ENCODE data around the gene LMO3. TPM values are rescaled to one million over a fixed set of nuclear protein-coding genes. Genes with fewer than 3 reads are reported as not detected.

Gene LMO3
- 1,227 TPM for total RNA-seq

DNA sequence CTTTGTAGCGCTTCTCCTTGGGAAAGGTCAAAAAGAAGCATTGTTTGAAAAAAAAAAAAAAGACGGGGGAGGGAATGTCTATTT, at the start of gene LMO3:
LMO3 (minus strand) TSS at position 46 of the 84 bp plus-strand sequence. CDS start 5,302 bp downstream, outside the sequence.
- DNase-seq (ENCODE audit: low spot score in 2 of 2) (no peak), FAIRE-seq (no peak)

DNA sequence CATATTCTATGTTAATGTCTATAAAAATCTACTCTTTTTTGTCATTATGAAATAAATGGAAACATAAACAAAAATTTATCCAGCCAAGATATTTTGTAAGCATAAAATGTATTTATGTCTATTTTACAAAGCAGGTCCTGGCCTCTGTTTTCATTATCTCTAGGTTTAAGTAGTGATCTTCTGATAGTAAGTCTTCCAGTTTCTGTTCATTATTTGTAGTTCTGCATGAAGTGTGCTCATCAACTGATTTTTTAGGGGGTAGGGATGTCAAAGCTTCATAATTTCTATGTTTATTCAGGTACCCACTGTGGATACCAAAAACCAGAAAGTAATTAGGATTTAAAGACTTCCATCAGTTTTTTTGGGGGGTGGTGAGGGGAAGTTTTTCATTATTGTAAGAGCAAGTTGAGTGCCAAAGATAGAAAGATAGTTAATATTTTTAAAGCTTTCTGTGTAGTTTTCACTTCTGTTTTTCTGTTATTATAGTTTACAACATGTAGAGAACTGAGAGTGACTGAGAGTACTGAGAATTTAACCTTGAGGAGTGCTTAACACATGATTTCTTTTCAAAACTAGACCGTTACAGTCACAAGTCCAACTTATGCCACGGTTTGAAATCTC, 30.6 kb upstream of the LMO3 start:
- FAIRE-seq (no peak), DNase-seq (ENCODE audit: low spot score in 2 of 2) (no peak)

DNA sequence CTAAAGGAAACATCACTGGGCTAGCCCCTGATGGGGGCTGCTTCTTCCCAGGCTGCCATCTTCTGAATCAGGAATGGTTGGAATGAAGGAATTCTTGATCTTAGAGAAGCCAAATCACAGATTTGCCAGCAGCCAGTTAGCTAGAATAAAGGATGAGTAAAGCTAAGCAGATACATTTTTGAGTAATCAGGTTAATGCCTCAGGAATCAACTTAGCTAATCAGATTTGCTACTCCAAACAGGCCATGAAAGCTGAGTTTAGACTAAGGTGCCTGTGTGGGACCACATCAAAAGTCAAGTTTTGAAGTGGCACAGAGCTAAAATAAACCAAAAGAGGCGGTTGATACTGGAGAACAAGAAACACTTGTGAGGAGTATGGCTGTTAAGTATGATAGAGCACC, 28.8 kb upstream of the LMO3 start:
- DNase-seq (ENCODE audit: low spot score in 2 of 2) (no peak), FAIRE-seq (no peak)

DNA sequence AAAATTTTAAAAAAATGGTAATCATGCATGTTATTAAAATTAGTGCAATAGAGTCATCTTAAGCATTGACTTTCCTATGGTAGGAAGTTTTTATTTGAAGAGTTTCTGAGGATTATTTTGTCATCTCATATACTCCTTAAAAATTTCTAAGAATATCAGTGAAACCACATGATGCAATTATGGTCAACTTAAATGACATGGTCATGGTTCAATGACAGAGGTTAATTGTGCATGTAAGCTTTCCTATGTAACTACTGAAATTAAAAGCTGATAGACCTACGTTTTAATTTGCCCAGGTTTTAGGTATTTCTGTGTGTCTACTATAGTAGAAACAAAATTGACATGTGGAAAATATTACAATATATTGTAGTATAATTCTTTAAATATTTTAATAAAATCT, 21.0 kb upstream of the LMO3 start:
- DNase-seq (ENCODE audit: low spot score in 2 of 2) (no peak), FAIRE-seq (no peak)

DNA sequence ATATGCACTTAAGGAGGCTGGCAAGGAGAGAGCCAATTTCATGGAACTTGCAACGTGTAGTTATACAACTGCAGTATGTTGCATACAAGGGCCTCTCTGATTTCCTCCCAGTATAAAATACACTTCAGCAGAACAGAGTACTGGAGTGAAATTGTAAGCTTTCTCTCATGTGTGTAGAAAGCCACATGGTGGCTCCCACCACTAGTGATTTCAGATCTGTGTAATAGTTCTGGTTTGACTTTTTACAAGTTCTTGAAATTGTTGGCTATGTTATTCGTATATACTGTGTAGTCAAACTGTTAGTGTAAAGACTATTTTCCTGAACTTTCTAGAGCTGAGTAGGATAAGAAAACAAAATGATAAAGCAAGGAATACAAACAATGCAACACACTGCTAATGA, 16.4 kb upstream of the LMO3 start:
- DNase-seq (ENCODE audit: low spot score in 2 of 2): no peak
- no peak for FAIRE-seq

DNA sequence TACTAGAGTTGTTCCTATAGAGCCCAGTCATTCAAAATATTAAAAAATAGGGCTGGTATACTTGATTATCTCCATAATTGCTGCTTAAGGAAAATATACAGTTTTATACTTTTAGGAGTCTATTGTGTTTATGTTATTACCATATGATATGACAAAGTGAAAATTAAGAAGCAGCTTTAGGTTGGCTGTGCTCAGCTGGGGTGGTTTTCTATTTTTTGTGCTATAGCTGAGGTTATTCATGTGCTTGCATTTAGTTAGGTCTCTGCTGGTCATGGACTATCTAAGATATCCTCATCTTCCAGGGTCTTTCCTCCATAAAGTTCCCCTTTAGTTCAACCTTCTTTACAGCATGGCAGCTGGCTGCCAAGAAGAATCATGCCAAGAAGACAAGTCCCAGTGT, 13.6 kb upstream of the LMO3 start:
- FAIRE-seq: no peak
- no peak for DNase-seq (ENCODE audit: low spot score in 2 of 2)

DNA sequence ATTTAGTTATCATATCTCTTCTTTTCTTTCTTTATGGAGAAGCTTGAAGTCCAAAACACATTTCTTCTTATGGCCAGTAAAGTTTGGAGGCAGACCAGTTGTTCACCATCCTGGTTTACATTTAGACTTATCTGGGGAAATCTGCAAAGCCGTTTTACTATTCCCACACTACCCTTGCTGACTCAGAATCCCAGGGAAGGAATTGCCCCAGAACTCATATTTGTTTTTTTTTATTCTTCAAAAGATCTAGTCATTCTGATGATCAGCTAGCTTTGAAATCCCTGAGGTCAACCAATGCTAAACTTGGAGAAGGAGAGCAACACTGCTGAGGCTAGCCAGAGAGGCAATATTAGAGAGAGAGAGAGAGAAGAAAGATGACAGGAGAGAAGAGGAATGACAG, 12.3 kb upstream of the LMO3 start:
- FAIRE-seq (no peak), DNase-seq (ENCODE audit: low spot score in 2 of 2) (no peak)

DNA sequence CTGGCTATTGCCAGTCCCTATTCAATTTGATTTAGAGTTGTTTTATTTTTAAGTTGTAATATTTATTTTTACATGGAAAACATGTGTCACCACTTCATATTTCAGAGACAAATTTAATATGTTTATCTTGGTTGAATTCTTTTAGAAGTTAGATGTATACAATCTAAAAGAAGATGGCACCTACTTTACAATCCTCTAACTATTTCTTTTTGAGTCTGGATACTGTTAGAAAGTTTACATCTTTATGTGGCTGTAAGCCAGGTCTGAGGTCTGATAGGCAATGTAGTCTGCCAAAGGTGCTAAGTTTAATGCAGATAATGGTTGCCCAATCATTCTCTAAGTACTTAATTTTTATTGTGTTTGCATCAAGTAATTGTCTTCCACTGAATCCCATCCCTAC, 7.2 kb upstream of the LMO3 start:
- no peak for FAIRE-seq

DNA sequence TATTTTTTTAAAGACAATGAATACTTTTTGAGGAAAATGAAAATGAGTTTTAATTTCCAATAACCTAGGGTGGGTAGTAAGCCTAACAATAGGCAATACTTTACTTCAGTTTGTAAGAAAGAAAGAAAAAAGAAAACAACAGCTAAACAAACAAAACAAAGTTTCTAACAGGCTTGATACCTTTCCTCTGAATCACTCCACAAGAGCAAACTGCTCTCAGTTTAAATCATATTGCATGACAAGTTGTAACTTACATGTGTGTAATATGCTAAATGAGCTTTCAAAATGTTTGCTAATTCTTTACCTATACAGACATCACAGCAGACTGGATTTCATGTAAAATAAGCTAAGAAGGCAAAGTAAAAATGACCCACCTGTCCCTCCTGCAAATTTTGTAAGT, 6.7 kb upstream of the LMO3 start:
- DNase-seq (ENCODE audit: low spot score in 2 of 2): no peak
- no peak for FAIRE-seq

More for the DNA sequence above, 7.2 kb upstream of the LMO3 start:
- no peak for DNase-seq (ENCODE audit: low spot score in 2 of 2)

DNA sequence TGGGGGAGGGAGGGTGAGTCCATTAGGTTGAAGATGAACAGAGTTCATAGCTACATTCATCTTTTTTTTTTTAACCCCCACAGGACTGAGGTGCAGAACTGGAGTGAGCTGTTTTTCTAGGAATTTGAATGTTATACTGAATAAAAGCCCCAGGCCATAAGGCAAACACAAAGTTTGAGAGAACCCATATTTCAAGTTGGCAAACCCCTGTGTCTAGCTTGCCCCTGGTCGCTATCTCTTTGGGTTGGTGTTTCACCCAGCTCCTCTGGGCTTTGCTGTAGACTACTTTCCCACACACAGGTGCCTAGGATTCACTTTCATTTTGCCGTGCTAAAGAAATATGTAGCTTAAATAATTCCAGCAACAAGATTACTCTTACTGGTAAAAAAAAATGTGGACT, 5.2 kb upstream of the LMO3 start:
- DNase-seq (ENCODE audit: low spot score in 2 of 2) (no peak), FAIRE-seq (no peak)

DNA sequence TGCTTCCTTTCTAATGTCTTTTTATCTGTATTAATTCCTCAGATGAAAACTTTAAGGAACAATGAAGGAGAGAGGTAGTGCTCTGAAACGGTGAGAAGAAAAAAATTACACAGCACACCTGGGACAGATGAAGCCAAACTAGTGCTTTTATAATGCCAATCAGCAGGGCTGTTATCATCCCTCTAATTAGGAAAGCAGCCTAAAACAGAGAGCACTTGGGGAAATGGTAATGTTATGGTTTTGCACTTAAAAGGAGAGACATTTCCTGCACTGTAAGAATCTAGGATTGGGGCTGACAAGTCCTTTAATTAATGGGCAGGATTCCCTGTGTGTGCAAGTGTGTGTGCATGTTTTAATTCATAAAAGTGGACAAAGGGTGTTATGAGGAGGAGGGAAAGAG, 4.8 kb upstream of the LMO3 start:
- no peak for FAIRE-seq
- no peak for DNase-seq (ENCODE audit: low spot score in 2 of 2)

DNA sequence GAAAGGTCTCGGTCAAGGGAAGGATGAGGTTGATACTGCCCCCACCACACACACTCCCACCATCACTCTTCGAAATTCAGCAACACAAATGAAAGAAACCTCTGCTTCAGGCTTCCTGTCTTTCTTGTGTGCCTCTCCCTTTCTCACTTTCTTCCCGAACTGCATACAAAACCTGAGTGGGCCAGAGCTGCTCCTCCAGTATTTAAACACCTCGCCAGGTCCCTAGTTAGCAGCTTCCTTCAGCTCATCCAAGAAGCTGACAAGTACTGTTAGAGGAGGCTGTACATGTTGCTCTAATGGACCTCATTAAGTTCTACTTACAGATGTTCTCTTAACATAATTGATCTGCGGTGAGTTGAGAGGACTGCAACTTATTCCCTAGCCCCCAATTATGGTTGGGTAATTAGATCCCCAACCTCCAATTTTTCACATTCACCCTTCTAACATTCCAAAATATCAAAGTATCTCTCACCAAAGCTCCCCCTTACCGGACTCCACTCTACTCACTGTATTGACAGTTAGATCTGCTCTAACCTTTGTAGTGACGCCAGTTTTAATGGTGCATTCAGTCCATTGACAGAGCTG, 4.1 kb upstream of the LMO3 start:
- DNase-seq (ENCODE audit: low spot score in 2 of 2) (no peak), FAIRE-seq (no peak)

DNA sequence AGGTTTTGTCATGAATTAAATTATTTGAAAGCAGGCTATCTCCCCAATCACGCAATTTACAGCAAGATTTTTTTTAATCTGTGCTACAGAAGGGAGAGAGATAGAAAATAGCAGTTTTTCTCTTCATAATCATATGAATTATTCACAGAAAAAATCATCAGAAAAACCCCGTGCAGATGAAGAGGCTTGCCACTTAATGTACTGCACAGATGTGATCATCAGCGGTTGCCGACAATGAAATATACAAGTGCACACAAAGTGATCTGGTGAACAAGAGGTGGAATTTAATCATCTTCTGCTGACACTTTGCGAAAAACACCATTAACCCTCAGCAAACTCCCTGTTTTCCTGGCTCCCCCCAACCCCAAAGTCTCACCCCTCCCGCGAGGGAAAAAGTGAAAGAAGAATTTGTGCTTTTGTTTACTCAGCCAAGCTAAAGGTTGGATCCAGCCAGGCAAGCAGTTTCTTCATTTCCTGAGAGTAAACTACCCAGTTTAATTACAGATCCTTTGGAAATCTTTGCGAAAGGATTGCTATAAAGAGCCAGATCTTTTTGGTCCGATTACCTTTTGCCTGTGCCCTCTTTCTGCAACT, 3.1 kb upstream of the LMO3 start:
- FAIRE-seq (no peak), DNase-seq (ENCODE audit: low spot score in 2 of 2) (no peak)

DNA sequence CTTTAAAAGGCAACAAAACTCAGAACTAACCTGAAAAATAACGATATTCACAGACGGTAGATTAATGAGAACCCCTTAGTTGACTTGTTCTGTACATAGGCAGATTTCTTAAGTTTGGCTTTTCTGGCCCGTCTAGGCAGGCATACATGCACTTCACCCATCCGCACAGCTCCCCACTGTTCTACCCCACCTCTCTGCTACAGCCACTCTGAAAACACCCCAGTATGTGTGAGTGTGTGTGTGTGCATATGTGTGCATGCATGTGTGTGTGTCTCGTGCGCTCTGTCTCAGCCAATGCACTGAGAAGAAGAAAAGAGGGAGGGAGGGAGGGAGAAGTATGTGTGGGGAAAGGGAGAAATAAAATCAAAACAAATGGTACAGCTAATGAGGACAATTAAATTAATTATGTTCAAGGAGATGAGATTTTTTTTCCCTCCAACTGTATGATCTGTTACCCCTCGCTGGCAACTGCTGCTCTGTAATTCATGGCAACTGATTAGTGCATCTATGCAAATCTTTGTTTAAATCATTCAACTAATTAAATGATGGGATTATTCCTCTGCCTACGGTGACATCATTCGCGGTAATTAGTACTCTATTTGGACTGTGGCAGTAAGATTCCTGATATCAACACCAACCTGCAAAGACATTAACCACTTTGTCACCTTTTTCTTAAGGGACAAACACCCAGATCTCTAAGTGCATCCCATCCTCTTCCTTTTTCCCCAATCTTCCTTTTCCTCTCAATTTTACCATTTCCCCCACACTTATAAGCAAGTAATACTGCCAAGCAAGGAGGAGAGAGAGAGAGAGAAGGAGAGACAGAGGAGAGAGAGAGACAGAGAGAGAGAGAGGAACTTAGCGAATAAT, 2.2 kb upstream of the LMO3 start:
- no peak for DNase-seq (ENCODE audit: low spot score in 2 of 2)
- no peak for FAIRE-seq

DNA sequence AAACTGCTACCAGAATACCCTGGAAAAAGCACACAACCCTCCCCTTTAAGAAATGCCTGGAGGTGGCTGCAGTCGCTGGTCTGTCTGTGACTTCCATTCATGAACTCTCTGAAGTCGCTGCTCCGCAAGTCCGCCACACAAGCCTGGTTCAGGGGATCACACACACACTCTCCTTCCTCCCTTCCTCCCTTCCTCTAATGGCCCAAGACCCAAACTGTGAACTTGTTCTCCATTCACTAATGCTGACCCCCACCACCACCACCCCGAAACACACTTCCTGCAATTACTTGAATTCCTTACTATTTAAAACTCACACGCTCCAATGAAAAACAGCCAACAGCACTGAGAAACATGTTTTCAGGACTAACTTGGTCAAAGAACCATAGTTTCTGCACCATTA, 1.0 kb upstream of the LMO3 start:
- DNase-seq (ENCODE audit: low spot score in 2 of 2): no peak
- no peak for FAIRE-seq

DNA sequence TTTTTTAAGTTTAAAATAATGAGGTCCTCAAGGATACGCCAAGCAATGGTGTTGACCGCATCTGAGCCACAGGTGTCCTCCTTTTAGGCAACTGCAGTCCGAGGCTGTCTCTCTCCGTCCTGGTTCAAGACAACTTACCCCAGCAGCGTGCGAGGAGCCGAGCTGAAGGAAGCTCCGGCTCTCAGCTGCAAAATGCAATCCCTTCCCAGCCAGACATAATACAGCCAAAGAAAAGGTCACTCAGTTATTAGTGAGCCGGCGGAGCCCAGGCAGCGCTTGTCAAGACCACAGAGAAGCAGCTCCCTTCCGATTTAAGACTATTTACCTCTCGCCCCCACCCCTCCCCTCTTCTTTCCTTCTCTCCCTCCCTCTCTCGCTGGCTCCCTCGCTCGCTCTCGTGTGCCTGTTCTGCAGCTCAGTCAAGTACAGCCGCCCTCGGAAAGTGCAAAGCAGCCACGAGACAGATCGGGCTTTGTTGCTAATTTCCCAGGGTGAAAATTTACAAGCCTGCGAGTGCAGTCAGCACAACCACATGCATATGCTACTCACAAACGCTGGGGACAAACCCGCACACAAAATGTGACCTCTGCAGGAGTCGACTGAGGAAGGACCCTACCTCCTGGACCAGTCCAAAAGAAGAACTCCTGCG, 363 bp upstream of the LMO3 start:
- DNase-seq (ENCODE audit: low spot score in 2 of 2): no peak
- no peak for FAIRE-seq

DNA sequence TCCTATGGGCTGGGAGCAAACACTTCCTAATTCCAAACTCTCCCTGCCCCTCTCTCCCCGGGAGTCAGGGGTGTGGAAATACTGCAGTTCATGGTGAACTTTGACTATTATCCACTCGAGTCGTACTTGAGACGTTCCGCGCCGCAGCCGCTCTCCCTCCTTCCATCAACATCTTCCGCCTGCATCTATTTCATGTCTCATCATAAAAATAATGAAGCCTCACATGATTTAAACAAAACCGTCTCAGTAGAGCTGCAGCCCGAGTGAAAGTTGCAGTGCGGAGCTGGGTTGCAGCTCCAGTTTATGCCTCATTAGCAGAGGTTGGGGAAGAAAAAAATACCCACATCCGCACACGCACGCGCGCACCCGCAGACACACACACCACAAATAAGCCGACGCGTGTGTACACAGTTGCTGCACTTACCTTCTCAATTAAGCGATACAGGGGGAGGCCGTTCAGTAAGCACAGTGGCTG, 283 bp downstream of the LMO3 start:
- FAIRE-seq (no peak), DNase-seq (ENCODE audit: low spot score in 2 of 2) (no peak)

DNA sequence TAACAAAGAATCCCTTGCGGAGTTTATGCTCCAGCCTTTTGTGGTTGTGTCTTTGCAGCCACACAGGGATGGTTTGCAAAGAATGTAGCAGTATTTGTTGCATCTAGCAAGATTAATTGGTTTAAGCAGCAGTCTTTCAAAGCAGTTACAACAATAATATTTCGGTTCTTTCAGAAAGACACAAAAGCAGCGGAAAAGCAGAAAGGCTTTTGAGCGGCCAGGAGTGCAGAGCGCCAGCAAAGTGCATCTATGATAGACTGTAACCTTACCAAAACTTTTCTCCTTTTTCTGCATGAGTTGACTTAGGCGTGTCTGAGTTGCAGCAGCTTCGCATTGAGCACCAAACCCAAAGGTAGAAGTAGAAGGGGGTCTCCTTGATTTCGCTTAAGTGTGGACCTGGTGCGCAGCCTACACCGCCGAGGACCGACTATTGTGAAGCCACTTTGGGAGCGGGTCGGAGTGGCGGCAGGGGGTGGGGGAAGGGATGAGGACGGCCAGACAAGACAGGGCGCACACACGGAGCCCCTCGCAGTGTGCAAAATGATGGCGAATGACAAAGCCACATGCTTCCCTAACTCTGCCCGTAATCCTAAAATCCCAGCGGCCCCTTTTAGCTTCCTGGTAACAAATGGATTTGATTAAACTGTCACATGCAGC, 1.2 kb downstream of the LMO3 start:
- DNase-seq (ENCODE audit: low spot score in 2 of 2) (no peak), FAIRE-seq (no peak)

DNA sequence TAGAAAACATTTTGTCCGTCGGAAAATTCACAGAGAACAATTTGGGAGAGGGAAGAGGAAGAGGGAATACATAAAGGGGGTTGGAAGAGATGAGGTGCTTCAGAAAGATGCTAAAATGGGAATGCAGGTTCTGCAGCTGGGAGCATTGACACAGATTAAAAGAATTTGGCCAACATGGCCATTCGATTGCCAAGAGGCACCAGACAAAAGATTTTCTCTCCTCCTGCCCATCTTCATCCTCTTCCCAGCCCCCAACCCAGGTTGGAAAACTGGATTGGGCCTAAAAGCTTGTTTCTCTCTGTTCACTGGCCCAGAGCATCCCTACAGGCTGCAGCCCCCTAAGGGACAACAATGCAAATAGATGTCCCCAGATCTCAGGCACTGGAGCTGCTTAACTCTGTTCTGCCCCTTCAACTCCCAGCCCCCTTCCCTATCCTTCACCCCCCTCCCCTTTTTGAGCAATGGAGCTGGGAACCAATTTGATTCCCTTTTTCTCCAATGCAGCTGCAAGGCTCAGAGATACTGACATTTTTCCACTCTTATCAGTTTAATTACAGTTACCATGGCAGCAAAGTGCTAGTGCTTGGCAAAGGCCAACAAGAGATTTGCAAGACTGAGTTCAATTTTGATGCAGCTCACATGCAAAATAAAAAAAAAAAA, 1.9 kb downstream of the LMO3 start:
- no peak for DNase-seq (ENCODE audit: low spot score in 2 of 2)
- no peak for FAIRE-seq

DNA sequence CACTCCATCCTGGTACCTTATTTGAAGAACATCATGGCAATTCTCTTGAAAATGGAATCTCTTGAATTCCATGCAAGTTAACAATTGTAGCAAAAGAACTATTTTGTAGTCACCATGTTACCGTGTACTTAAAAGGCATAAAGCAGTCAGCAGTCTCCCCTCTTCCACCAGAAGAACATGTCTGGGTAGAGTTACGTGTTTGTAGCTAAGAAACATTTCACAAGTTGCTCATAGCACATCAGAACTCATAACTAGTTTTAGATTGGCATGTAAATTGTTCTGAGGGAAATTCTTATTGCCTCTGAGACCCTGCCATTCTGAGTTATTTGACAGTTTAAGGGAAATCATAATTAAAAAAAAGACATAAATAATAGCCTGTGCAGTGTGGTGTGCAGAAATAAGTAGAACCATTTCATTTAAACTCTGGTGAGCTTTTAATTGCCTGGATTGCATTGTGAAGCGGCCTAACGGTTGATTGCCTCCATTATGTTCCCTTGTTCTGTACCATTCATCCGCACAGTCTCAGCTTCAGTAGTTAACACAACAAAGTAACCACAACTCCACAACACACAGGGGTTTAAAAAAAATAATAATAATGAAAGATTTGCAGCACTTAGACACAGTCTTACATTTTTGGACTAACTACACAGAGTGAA, 2.6 kb downstream of the LMO3 start:
- no peak for FAIRE-seq
- DNase-seq (ENCODE audit: low spot score in 2 of 2): no peak

Data from frontal cortex (tissue), 4 donors.